Stimulated activated memory B cell treated with anti-CD40 and anti-IgM and Interleukin-4, amounts not matched to agents 10 μg/mL and 1 μg/mL and 100 μg/mL, for 72 hours (primary cell): ENCODE data around the gene GALR3.
A peak's percentile ranks its signal among the peaks of the same experiment; 100 is the strongest.
"Not testable (repeated sequence)": the region's sequence is repeated elsewhere in the genome, so short reads cannot be mapped to it uniquely, and the experiment has no call there.

Source experiments
- ATAC-seq: fragments of 150-1000 bp; cut with Tn5 transposase; 2 replicates; pipeline ENCODE4 v1.10.0; 2021
- H3K27ac Mint-ChIP-seq: one replicate; pipeline ENCODE4 v1.8.0; 2022; ENCODE audit warnings: mild to moderate bottlenecking, mixed read lengths
- H3K27me3 Mint-ChIP-seq: one replicate; pipeline ENCODE4 v1.8.0; 2022; ENCODE audit warnings: mixed read lengths
- H3K36me3 Mint-ChIP-seq: one replicate; pipeline ENCODE4 v1.8.0; 2022; ENCODE audit warnings: mixed read lengths
- H3K4me1 Mint-ChIP-seq: one replicate; pipeline ENCODE4 v1.8.0; 2022; ENCODE audit warnings: mixed read lengths
- H3K4me3 Mint-ChIP-seq: one replicate; pipeline ENCODE4 v1.8.0; 2022; ENCODE audit warnings: mild to moderate bottlenecking, moderate library complexity, mixed read lengths
- H3K9me3 Mint-ChIP-seq: one replicate; pipeline ENCODE4 v1.8.0; 2022; ENCODE audit warnings: mixed read lengths

The GALR3 gene

GRCh38 chr22:37823134-37823985, at the start of gene GALR3:
GALR3 (plus strand) TSS chr22:37823382; CDS start chr22:37823407, 25 bp downstream.
- Mint-ChIP-seq H3K27me3 (peaks cover 53% of the 10 kb centered on the region), H3K4me3 (no peak within 1 kb of the TSS), H3K27ac (no peak within 1 kb of the TSS), H3K4me1 (peaks cover 9% of the 10 kb centered on the region), H3K36me3 (no peaks in the 10 kb centered on the region), H3K9me3 (no peaks in the 10 kb centered on the region)
- ATAC-seq: no peak

- Mint-ChIP-seq H3K27me3 (peaks cover 7% of the 10 kb centered on the region), H3K4me3 (no peak overlapping the region), H3K9me3 (no peaks in the 10 kb centered on the region), H3K27ac (no peak overlapping the region), H3K36me3 (peaks cover 24% of the 10 kb centered on the region), H3K4me1 (peaks cover 18% of the 10 kb centered on the region)
- ATAC-seq: no peak
These were observed 48.5 kb upstream of the GALR3 start for GRCh38 chr22:37774728-37775127.

- Mint-ChIP-seq H3K27me3 (peaks cover 12% of the 10 kb centered on the region), H3K9me3 (no peaks in the 10 kb centered on the region), H3K4me1 (peaks cover 18% of the 10 kb centered on the region), H3K36me3 (peaks cover 20% of the 10 kb centered on the region), H3K4me3 (no peak overlapping the region), H3K27ac (no peak overlapping the region)
- ATAC-seq: no peak
These were observed 47.2 kb upstream of the GALR3 start for GRCh38 chr22:37775785-37776638.

- ATAC-seq: no peak
- no peak overlapping the region for H3K27ac Mint-ChIP-seq
- H3K4me1 Mint-ChIP-seq: peaks cover 18% of the 10 kb centered on the region
- H3K4me3 Mint-ChIP-seq: no peak overlapping the region
- peaks cover 12% of the 10 kb centered on the region for H3K27me3 Mint-ChIP-seq
- H3K9me3 Mint-ChIP-seq: no peaks in the 10 kb centered on the region
- peaks cover 18% of the 10 kb centered on the region for H3K36me3 Mint-ChIP-seq
These were observed 46.6 kb upstream of the GALR3 start for GRCh38 chr22:37776639-37777005.

GRCh38 chr22:37777122-37777687, 46.0 kb upstream of the GALR3 start:
- Mint-ChIP-seq H3K36me3 (peaks cover 18% of the 10 kb centered on the region), H3K4me1 (peaks cover 18% of the 10 kb centered on the region), H3K4me3 (no peak overlapping the region), H3K27ac (peak overlapping the region; percentile 24), H3K9me3 (no peaks in the 10 kb centered on the region), H3K27me3 (peaks cover 12% of the 10 kb centered on the region)
- ATAC-seq: peak; percentile 90

- peaks cover 14% of the 10 kb centered on the region for H3K27me3 Mint-ChIP-seq
- H3K36me3 Mint-ChIP-seq: peaks cover 10% of the 10 kb centered on the region
- no peak overlapping the region for H3K4me3 Mint-ChIP-seq
- ATAC-seq: no peak
- peaks cover 18% of the 10 kb centered on the region for H3K4me1 Mint-ChIP-seq
- no peaks in the 10 kb centered on the region for H3K9me3 Mint-ChIP-seq
- no peak overlapping the region for H3K27ac Mint-ChIP-seq
These were observed 44.7 kb upstream of the GALR3 start for GRCh38 chr22:37778370-37779009.

GRCh38 chr22:37781434-37782059, 41.6 kb upstream of the GALR3 start:
- Mint-ChIP-seq H3K9me3 (no peaks in the 10 kb centered on the region), H3K27ac (no peak overlapping the region), H3K4me3 (no peak overlapping the region), H3K36me3 (no peaks in the 10 kb centered on the region), H3K4me1 (peaks cover 20% of the 10 kb centered on the region), H3K27me3 (peaks cover 42% of the 10 kb centered on the region)
- ATAC-seq: no peak

- Mint-ChIP-seq H3K27ac (no peak overlapping the region), H3K4me3 (no peak overlapping the region), H3K4me1 (peaks cover 10% of the 10 kb centered on the region), H3K27me3 (peaks cover 42% of the 10 kb centered on the region), H3K36me3 (no peaks in the 10 kb centered on the region), H3K9me3 (no peaks in the 10 kb centered on the region)
- ATAC-seq: no peak
These were observed 40.6 kb upstream of the GALR3 start for GRCh38 chr22:37782340-37783168.

- Mint-ChIP-seq H3K4me3 (no peak overlapping the region), H3K36me3 (no peaks in the 10 kb centered on the region), H3K27ac (no peak overlapping the region), H3K27me3 (peaks cover 32% of the 10 kb centered on the region), H3K4me1 (peaks cover 6% of the 10 kb centered on the region), H3K9me3 (no peaks in the 10 kb centered on the region)
- no peak for ATAC-seq
These were observed 38.2 kb upstream of the GALR3 start for GRCh38 chr22:37784829-37785495.

- Mint-ChIP-seq H3K27ac (no peak overlapping the region), H3K4me1 (no peaks in the 10 kb centered on the region), H3K36me3 (no peaks in the 10 kb centered on the region), H3K27me3 (peaks cover 13% of the 10 kb centered on the region), H3K9me3 (no peaks in the 10 kb centered on the region), H3K4me3 (no peak overlapping the region)
- no peak for ATAC-seq
These were observed 32.9 kb upstream of the GALR3 start for GRCh38 chr22:37790234-37790633.

GRCh38 chr22:37792494-37792893, 30.7 kb upstream of the GALR3 start:
- H3K27me3 Mint-ChIP-seq: no peaks in the 10 kb centered on the region
- H3K27ac Mint-ChIP-seq: no peak overlapping the region
- no peak for ATAC-seq
- H3K9me3 Mint-ChIP-seq: no peaks in the 10 kb centered on the region
- no peaks in the 10 kb centered on the region for H3K4me1 Mint-ChIP-seq
- no peak overlapping the region for H3K4me3 Mint-ChIP-seq
- no peaks in the 10 kb centered on the region for H3K36me3 Mint-ChIP-seq

GRCh38 chr22:37794376-37794775, 28.8 kb upstream of the GALR3 start:
- no peak overlapping the region for H3K4me3 Mint-ChIP-seq
- ATAC-seq: no peak
- no peaks in the 10 kb centered on the region for H3K36me3 Mint-ChIP-seq
- no peaks in the 10 kb centered on the region for H3K9me3 Mint-ChIP-seq
- no peaks in the 10 kb centered on the region for H3K27me3 Mint-ChIP-seq
- H3K4me1 Mint-ChIP-seq: peaks cover 11% of the 10 kb centered on the region
- no peak overlapping the region for H3K27ac Mint-ChIP-seq

- H3K27me3 Mint-ChIP-seq: no peaks in the 10 kb centered on the region
- H3K4me3 Mint-ChIP-seq: no peak overlapping the region
- H3K4me1 Mint-ChIP-seq: peaks cover 11% of the 10 kb centered on the region
- no peaks in the 10 kb centered on the region for H3K9me3 Mint-ChIP-seq
- no peaks in the 10 kb centered on the region for H3K36me3 Mint-ChIP-seq
- ATAC-seq: no peak
- no peak overlapping the region for H3K27ac Mint-ChIP-seq
These were observed 27.1 kb upstream of the GALR3 start for GRCh38 chr22:37796079-37796478.

GRCh38 chr22:37797259-37797658, 25.9 kb upstream of the GALR3 start:
- not testable (repeated sequence) for H3K9me3 Mint-ChIP-seq, H3K4me3 Mint-ChIP-seq, H3K36me3 Mint-ChIP-seq, ATAC-seq, H3K27me3 Mint-ChIP-seq, H3K27ac Mint-ChIP-seq
- peaks cover 11% of the 10 kb centered on the region for H3K4me1 Mint-ChIP-seq
